Measurements from ENCODE around the gene CCDC170. TPM values are rescaled to one million over a fixed set of nuclear protein-coding genes. Genes with fewer than 3 reads are reported as not detected.
A peak's percentile ranks its signal among the peaks of the same experiment; 100 is the strongest.

The CCDC170 gene
- total RNA-seq, 3 donors from 2014 or later: not detected

DNA sequence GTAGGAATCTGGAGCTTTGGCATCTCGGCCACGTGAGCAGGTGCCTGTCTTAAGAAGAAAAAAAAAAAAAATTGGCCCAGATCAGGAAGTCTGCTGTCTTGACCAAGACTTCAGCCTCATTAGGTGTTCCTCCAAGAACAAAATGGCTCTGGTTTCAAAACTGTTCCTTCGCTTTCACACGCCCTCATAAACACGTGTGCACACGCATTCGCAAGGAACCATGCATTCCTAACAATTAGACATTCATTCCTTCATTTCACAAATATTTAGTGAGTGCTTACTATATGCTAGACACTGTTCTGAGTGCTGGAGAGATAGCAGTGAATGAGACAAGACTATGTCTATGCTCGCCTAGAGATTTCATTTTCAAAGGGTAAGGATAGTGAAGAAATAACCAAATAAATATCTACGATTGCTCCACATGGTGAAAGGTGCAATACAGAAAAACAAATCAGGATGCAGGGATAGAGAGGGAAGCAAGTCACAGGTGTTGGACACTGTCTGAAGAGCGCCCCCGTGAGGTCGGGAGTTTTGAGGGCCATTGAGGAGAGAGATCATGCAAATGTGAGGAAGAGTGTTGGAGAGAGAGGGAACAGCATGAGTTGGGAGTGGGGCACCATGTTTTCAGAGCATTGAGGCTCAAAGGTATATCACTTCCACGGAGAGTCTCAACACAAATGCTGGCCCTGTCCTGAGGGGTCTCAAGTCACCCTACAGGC is 53.3 kb downstream of the CCDC170 start:
- DNase-seq (no peak), ATAC-seq (no peak)
- no peak overlapping the region for H3K4me3 Mint-ChIP-seq
- peaks cover 8% of the 10 kb centered on the region for H3K9me3 Mint-ChIP-seq
- peaks cover 12% of the 10 kb centered on the region for H3K27me3 Mint-ChIP-seq (ENCODE audit: low read depth)
- H3K36me3 Mint-ChIP-seq (ENCODE audit: insufficient read depth): no peaks in the 10 kb centered on the region
- no peaks in the 10 kb centered on the region for H3K4me1 Mint-ChIP-seq (ENCODE audit: low read depth)

GRCh38 chr6:151548201-151548600 is 54.4 kb downstream of the CCDC170 start:
- Mint-ChIP-seq H3K4me3 (no peak overlapping the region), H3K4me1 (ENCODE audit: low read depth) (no peaks in the 10 kb centered on the region), H3K36me3 (ENCODE audit: insufficient read depth) (no peaks in the 10 kb centered on the region), H3K9me3 (peaks cover 8% of the 10 kb centered on the region), H3K27me3 (ENCODE audit: low read depth) (peaks cover 12% of the 10 kb centered on the region)
- ATAC-seq (no peak), DNase-seq (no peak)

- no peaks in the 10 kb centered on the region for H3K36me3 Mint-ChIP-seq (ENCODE audit: insufficient read depth)
- peaks cover 10% of the 10 kb centered on the region for H3K27me3 Mint-ChIP-seq (ENCODE audit: low read depth)
- H3K9me3 Mint-ChIP-seq: peaks cover 8% of the 10 kb centered on the region
- no peak for ATAC-seq
- H3K4me3 Mint-ChIP-seq: no peak overlapping the region
- DNase-seq: no peak
- no peaks in the 10 kb centered on the region for H3K4me1 Mint-ChIP-seq (ENCODE audit: low read depth)
Measured at GRCh38 chr6:151549790-151550189, 56.0 kb downstream of the CCDC170 start.

DNA sequence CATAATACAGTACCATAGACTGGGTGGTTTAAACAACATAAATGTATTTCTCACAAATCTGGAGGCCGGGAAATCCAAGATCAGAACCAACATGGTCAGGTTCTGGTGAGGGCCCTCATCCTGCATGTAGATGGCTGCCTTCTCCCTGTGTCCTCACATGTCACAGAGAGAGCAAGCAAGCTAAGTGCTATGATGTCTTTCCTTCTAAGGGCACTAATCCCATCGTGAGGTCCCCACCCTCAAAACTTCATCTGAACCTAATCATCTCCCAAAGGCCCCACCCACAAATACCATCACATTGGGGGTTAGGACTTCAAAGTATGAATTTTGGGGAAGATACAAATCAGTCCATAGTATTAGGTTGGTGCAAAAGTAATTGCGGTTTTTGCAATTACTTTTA is 56.8 kb downstream of the CCDC170 start:
- H3K4me3 Mint-ChIP-seq: no peak overlapping the region
- no peaks in the 10 kb centered on the region for H3K36me3 Mint-ChIP-seq (ENCODE audit: insufficient read depth)
- no peak for ATAC-seq
- H3K9me3 Mint-ChIP-seq: peaks cover 8% of the 10 kb centered on the region
- H3K4me1 Mint-ChIP-seq (ENCODE audit: low read depth): no peaks in the 10 kb centered on the region
- H3K27me3 Mint-ChIP-seq (ENCODE audit: low read depth): peaks cover 10% of the 10 kb centered on the region
- DNase-seq: no peak

- peaks cover 8% of the 10 kb centered on the region for H3K9me3 Mint-ChIP-seq
- no peak for DNase-seq
- no peak for ATAC-seq
- peaks cover 6% of the 10 kb centered on the region for H3K27me3 Mint-ChIP-seq (ENCODE audit: low read depth)
- no peaks in the 10 kb centered on the region for H3K4me1 Mint-ChIP-seq (ENCODE audit: low read depth)
- H3K36me3 Mint-ChIP-seq (ENCODE audit: insufficient read depth): no peaks in the 10 kb centered on the region
- no peak overlapping the region for H3K4me3 Mint-ChIP-seq
Measured at GRCh38 chr6:151551223-151551857, 57.5 kb downstream of the CCDC170 start.

DNA sequence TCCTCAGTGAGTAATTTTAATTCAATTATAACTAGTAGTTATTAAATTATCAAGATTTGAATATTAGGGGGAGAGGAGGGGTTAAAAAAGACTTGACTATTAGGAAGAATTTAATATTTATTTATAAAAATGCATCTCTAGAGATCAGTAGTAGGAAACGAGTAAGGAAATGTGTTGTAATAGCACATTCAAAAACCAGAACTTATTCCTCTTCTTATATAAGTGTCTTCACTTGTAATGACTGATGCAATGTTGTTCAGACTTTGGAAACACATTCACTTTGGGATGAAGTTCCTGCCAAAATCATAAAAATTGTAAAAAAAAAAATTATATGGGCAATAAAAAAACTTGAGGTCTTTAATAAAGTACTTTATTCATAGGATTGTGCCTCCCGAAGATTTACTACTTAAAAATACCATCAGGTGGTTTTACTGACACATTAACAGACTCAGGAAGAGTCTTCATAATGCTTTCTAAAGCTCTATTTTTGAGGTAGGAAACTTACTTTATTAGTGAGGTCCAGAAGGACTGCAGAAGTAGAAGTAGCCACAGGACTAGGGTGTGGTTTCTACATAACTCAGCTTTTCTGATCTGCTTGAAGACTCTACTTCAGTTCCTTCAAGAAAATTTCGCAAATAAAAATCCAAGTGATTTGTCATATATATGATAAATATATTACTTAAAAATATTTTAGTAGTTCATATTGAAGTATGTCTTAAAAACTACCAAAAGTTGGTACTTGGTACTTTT is 59.8 kb downstream of the CCDC170 start:
- Mint-ChIP-seq H3K36me3 (ENCODE audit: insufficient read depth) (no peaks in the 10 kb centered on the region), H3K27me3 (ENCODE audit: low read depth) (no peaks in the 10 kb centered on the region), H3K4me1 (ENCODE audit: low read depth) (no peaks in the 10 kb centered on the region), H3K4me3 (no peak overlapping the region), H3K9me3 (peaks cover 18% of the 10 kb centered on the region)
- ATAC-seq (no peak), DNase-seq (no peak)

GRCh38 chr6:151561238-151561637 is 67.4 kb downstream of the CCDC170 start:
- H3K27me3 Mint-ChIP-seq (ENCODE audit: low read depth): no peaks in the 10 kb centered on the region
- ATAC-seq (no peak), DNase-seq (no peak)
- no peak overlapping the region for H3K4me3 Mint-ChIP-seq
- H3K36me3 Mint-ChIP-seq (ENCODE audit: insufficient read depth): peaks cover 5% of the 10 kb centered on the region
- no peaks in the 10 kb centered on the region for H3K4me1 Mint-ChIP-seq (ENCODE audit: low read depth)
- peaks cover 28% of the 10 kb centered on the region for H3K9me3 Mint-ChIP-seq

GRCh38 chr6:151564654-151565053 is 70.8 kb downstream of the CCDC170 start:
- no peak overlapping the region for H3K4me3 Mint-ChIP-seq
- peaks cover 16% of the 10 kb centered on the region for H3K9me3 Mint-ChIP-seq
- DNase-seq: no peak
- peaks cover 2% of the 10 kb centered on the region for H3K4me1 Mint-ChIP-seq (ENCODE audit: low read depth)
- H3K27me3 Mint-ChIP-seq (ENCODE audit: low read depth): no peaks in the 10 kb centered on the region
- no peak for ATAC-seq
- peaks cover 5% of the 10 kb centered on the region for H3K36me3 Mint-ChIP-seq (ENCODE audit: insufficient read depth)

DNA sequence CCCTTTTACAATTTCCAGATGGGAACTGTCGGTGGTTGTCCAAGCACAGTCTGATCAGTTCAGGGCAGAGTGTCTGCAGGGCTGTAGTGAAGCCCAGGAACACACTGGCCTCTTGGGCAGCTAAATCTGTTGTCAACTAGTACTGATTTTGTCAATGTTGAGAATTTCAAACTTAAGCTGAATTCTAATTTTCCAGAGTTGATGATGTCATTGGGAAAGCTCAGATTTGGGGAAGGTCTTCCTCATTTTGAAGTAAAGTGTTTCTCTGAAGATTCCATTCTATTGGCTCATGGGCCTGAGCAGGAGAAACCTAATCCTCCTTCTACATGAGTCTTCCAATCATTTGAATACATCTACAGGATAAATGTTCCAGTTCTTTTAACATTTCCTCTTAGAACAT is 72.1 kb downstream of the CCDC170 start:
- peaks cover 16% of the 10 kb centered on the region for H3K9me3 Mint-ChIP-seq
- no peaks in the 10 kb centered on the region for H3K27me3 Mint-ChIP-seq (ENCODE audit: low read depth)
- H3K4me1 Mint-ChIP-seq (ENCODE audit: low read depth): peaks cover 2% of the 10 kb centered on the region
- H3K4me3 Mint-ChIP-seq: no peak overlapping the region
- peaks cover 5% of the 10 kb centered on the region for H3K36me3 Mint-ChIP-seq (ENCODE audit: insufficient read depth)
- no peak for ATAC-seq
- DNase-seq: no peak

DNA sequence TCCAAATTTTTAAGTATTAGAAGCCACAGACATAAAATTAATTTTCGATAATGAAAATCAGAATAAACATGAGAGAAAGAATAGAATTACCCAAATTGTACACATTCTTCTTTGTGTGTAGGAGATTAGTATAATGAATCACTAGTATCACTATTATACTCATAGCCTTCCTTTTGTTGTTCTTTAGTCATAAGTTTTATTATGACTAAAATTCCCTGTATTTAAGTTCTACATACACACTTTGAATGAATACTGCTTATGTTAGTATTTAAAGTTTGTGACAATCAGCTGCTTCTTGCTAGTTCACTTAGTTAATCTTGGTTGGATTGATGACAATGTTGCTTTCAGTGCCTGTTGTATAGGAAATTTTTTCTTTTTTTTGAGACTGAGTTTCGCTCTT is 72.7 kb downstream of the CCDC170 start:
- no peak overlapping the region for H3K4me3 Mint-ChIP-seq
- ATAC-seq (peak; percentile 72 to 90), DNase-seq (no peak)
- H3K9me3 Mint-ChIP-seq: peaks cover 11% of the 10 kb centered on the region
- H3K27me3 Mint-ChIP-seq (ENCODE audit: low read depth): no peaks in the 10 kb centered on the region
- peaks cover 5% of the 10 kb centered on the region for H3K36me3 Mint-ChIP-seq (ENCODE audit: insufficient read depth)
- H3K4me1 Mint-ChIP-seq (ENCODE audit: low read depth): peaks cover 2% of the 10 kb centered on the region

DNA sequence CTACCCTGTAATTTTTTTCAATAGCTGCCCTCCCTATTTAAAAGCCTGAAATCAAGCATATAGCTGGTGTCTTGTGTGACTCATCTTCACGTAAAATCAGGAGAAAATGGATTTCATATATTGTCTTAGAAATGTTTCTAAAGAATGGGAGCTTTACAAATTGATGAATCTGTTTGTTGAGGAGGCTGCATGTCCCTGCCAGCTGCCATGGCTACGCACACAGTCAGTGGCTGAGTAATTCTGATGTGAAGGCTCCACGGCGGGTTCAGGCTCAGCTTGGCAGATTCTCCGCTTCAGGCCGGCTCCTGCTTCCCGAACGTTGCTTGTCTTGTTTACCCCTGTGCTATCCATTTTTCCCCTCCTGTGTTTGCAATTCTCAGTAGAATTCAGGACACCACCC is 82.8 kb downstream of the CCDC170 start:
- ATAC-seq (no peak), DNase-seq (no peak)
- H3K36me3 Mint-ChIP-seq (ENCODE audit: insufficient read depth): no peaks in the 10 kb centered on the region
- H3K4me1 Mint-ChIP-seq (ENCODE audit: low read depth): no peaks in the 10 kb centered on the region
- no peaks in the 10 kb centered on the region for H3K9me3 Mint-ChIP-seq
- no peak overlapping the region for H3K4me3 Mint-ChIP-seq
- H3K27me3 Mint-ChIP-seq (ENCODE audit: low read depth): peaks cover 6% of the 10 kb centered on the region

- Mint-ChIP-seq H3K9me3 (peaks cover 2% of the 10 kb centered on the region), H3K4me3 (no peak overlapping the region), H3K27me3 (ENCODE audit: low read depth) (peaks cover 6% of the 10 kb centered on the region), H3K36me3 (ENCODE audit: insufficient read depth) (no peaks in the 10 kb centered on the region), H3K4me1 (ENCODE audit: low read depth) (no peaks in the 10 kb centered on the region)
- no peak for ATAC-seq
- no peak for DNase-seq
Measured at GRCh38 chr6:151577257-151577656, 83.4 kb downstream of the CCDC170 start.

DNA sequence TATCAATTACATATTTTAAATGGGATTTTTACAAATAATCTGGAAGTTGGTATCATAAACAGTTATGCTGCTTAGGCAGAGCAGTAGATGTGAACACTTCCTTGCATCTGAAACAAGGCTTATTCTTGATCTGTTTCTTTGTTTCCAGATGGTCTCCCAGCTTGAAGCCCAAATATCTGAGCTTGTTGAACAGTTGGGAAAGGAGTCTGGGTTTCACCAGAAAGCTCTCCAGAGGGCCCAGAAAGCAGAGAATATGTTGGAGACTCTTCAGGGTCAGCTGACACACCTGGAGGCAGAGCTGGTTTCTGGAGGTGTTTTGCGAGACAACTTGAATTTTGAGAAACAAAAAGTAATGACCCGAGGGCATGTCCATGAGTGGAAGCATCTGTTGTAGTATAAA is 91.9 kb downstream of the CCDC170 start:
- peaks cover 7% of the 10 kb centered on the region for H3K9me3 Mint-ChIP-seq
- H3K4me3 Mint-ChIP-seq: no peak overlapping the region
- no peaks in the 10 kb centered on the region for H3K4me1 Mint-ChIP-seq (ENCODE audit: low read depth)
- H3K27me3 Mint-ChIP-seq (ENCODE audit: low read depth): peaks cover 17% of the 10 kb centered on the region
- H3K36me3 Mint-ChIP-seq (ENCODE audit: insufficient read depth): no peaks in the 10 kb centered on the region
- ATAC-seq: no peak
- DNase-seq: no peak

DNA sequence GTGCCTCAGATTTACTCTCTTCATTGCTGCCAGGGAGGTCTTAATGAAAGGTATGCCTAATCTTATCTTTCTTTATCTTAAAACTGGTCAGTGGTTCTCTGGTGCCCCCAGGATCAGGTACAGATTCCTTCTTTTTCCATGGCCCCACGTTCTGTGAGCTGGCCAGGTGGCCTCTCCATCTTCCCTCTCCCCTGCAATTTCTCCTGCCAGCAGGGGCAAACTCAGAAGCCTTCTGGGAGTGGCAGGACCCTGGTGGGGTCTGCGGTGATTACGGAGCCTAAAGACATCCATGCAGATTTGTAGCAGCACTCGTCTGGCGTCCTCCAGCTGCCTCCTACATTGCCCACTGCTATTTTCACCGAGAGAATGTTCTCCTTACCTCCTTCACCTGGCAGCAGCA is 95.8 kb downstream of the CCDC170 start:
- Mint-ChIP-seq H3K9me3 (peaks cover 14% of the 10 kb centered on the region), H3K36me3 (ENCODE audit: insufficient read depth) (no peaks in the 10 kb centered on the region), H3K27me3 (ENCODE audit: low read depth) (peaks cover 17% of the 10 kb centered on the region), H3K4me3 (no peak overlapping the region), H3K4me1 (ENCODE audit: low read depth) (no peaks in the 10 kb centered on the region)
- no peak for ATAC-seq
- DNase-seq: no peak

DNA sequence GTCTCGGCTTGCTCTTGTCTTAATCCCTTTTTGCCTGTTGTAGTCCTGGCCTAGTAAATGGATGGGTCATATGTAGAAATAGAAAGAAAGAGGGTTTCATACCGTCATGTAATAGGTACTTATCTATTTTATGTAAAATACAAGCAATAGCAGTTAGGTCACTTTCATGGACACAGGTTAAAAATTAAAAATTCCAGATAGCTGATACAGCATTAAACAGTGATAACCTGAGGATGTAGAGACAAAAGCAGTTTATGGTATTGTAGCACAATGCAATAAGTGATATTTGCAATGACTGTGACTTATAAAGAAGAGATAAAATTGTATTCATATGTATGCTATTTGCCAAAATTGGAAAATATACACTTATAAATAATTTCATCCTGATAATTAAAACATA is 96.9 kb downstream of the CCDC170 start:
- no peaks in the 10 kb centered on the region for H3K36me3 Mint-ChIP-seq (ENCODE audit: insufficient read depth)
- peaks cover 14% of the 10 kb centered on the region for H3K9me3 Mint-ChIP-seq
- H3K4me1 Mint-ChIP-seq (ENCODE audit: low read depth): no peaks in the 10 kb centered on the region
- peaks cover 17% of the 10 kb centered on the region for H3K27me3 Mint-ChIP-seq (ENCODE audit: low read depth)
- H3K4me3 Mint-ChIP-seq: no peak overlapping the region
- ATAC-seq: no peak
- DNase-seq: no peak

Data from activated T-cell treated with anti-CD3 and anti-CD28 coated beads, Interleukin-2, amount 50 U/mL, for 4 hours (primary cell).